Hematopoietic multipotent progenitor cell (in vitro differentiated cells): ENCODE results near the gene TMED9. TPM values are rescaled to one million over a fixed set of nuclear protein-coding genes. Genes with fewer than 3 reads are reported as not detected.

ENCODE experiments used
- total RNA-seq: library from RNA; depleted of rRNA; stranded (reverse); fragments of >200 nt; gene quantifications from one replicate; pipeline ENCODE4 v1.2.3, GENCODE V29; 2012

TMED9 gene
- total RNA-seq, 1 donor: 67.9 TPM

Other genes starting within 250 kb of the TMED9 start
- 423 TPM for gene LMAN2, start 240.5 kb upstream of the TMED9 start, total RNA-seq
- 46.0 TPM for gene RGS14, start 234.3 kb upstream of the TMED9 start, total RNA-seq
- gene SLC34A1, start 207.8 kb upstream of the TMED9 start, total RNA-seq: under 0.01 TPM
- gene PFN3, start 191.5 kb upstream of the TMED9 start, total RNA-seq: not detected
- 3.2 TPM for gene F12, start 182.6 kb upstream of the TMED9 start, total RNA-seq
- 98.0 TPM for gene GRK6, start 165.5 kb upstream of the TMED9 start, total RNA-seq
- 30.7 TPM for gene PRR7, start 145.4 kb upstream of the TMED9 start, total RNA-seq
- gene DBN1, start 118.6 kb upstream of the TMED9 start, total RNA-seq: 28.5 TPM
- gene PDLIM7, start 94.6 kb upstream of the TMED9 start, total RNA-seq: 21.3 TPM
- gene DOK3, start 82.4 kb upstream of the TMED9 start, total RNA-seq: 57.1 TPM
- 166 TPM for gene DDX41, start 75.2 kb upstream of the TMED9 start, total RNA-seq
- 35.5 TPM for gene FAM193B, start 37.6 kb upstream of the TMED9 start, total RNA-seq
- 38.0 TPM for gene B4GALT7, start 7.9 kb downstream of the TMED9 start, total RNA-seq
- gene FAM153A, start 190.7 kb downstream of the TMED9 start, total RNA-seq: 0.27 TPM